K562 (cell line): Measurements from ENCODE around the gene SYNPO.

Source experiments
- ATF4 ChIP-seq: fragments of 450-650 bp; formaldehyde crosslinking; IDR thresholded peaks from 2 replicates; pipeline ENCODE4 v1.4.0; 2022; ENCODE audit warnings: mild to moderate bottlenecking, moderate library complexity
- C11orf30 ChIP-seq: fragments of 450-650 bp; IDR thresholded peaks from 2 replicates; pipeline ENCODE4 v1.6.1; 2016; ENCODE audit warnings: low read depth, mild to moderate bottlenecking
- CGGBP1 ChIP-seq: fragments of 250-450 bp; sonication (Bioruptor Pico); IDR thresholded peaks from 2 replicates; pipeline ENCODE4 v1.9.0; 2021; ENCODE audit warnings: mild to moderate bottlenecking
- FOXA1 ChIP-seq: fragments of 450-650 bp; IDR thresholded peaks from 2 replicates; pipeline ENCODE4 v1.6.1; 2016; ENCODE audit warnings: mild to moderate bottlenecking, borderline replicate concordance
- HDGF ChIP-seq: fragments of 450-650 bp; IDR thresholded peaks from 2 replicates; pipeline ENCODE4 v1.6.1; 2016
- NR2C2 ChIP-seq, 2 experiments: fragments of 200-800 bp in 1 of 2; sonication (Bioruptor generic) in 1 of 2; sonication (generic) in 1 of 2; formaldehyde crosslinking in 1 of 2; IDR thresholded peaks; 2 replicates each; pipeline versions ENCODE4 v1.6.1 to v1.8.0; 2016 to 2022; ENCODE audit warnings: mild to moderate bottlenecking in 1 of 2, missing compliant biosample characterization in 1 of 2, missing genetic modification characterization in 1 of 2, missing genetic modification reagents in 1 of 2
- POLR2A ChIP-seq: fragments of 450-650 bp; conservative IDR thresholded peaks from 2 replicates; pipeline ENCODE4 v1.6.1; 2016
- POLR2AphosphoS5 ChIP-seq: IDR thresholded peaks from 2 replicates; pipeline ENCODE4 v1.6.1; 2011; ENCODE audit warnings: mild to moderate bottlenecking, low read depth, low read length, moderate library complexity; ENCODE audit not compliant: control insufficient read depth, insufficient read depth
- SP1 ChIP-seq: sonication (generic); formaldehyde crosslinking; IDR thresholded peaks from 2 replicates; pipeline ENCODE4 v1.8.1; 2022; ENCODE audit warnings: mild to moderate bottlenecking, missing genetic modification reagents
- THRA ChIP-seq: fragments of 450-650 bp; IDR thresholded peaks from 2 replicates; pipeline ENCODE4 v1.6.1; 2017; ENCODE audit warnings: mild to moderate bottlenecking, moderate library complexity
- ZBTB5 ChIP-seq: fragments of 450-650 bp; IDR thresholded peaks from 2 replicates; pipeline ENCODE4 v1.6.1; 2017; ENCODE audit warnings: antibody characterized with exemption
- ZNF764 ChIP-seq: fragments of 250-450 bp; sonication (Bioruptor Pico); IDR thresholded peaks from 2 replicates; pipeline ENCODE4 v1.4.0; 2020; ENCODE audit warnings: low read depth, mild to moderate bottlenecking, moderate library complexity

- no peak for TF ChIP-seq POLR2AphosphoS5
- TF ChIP-seq FOXA1 = no peak
- no peak for TF ChIP-seq ZNF764 (CRISPR knock-in tag)
- no peak for TF ChIP-seq CGGBP1 (CRISPR knock-in tag)
- no peak for TF ChIP-seq ZBTB5
- TF ChIP-seq POLR2A = no peak
- TF ChIP-seq SP1 (CRISPR knock-in tag) = no peak
- TF ChIP-seq THRA = no peak
- TF ChIP-seq ATF4 (CRISPR knock-in tag) = no peak
- no peak for TF ChIP-seq C11orf30
- TF ChIP-seq NR2C2 (CRISPR knock-in tag; IDR thresholded peaks at IDR 0.05) = no peak
- TF ChIP-seq NR2C2 (tag; IDR thresholded peaks at IDR 0.05) = no peak
- TF ChIP-seq HDGF = no peak
These were observed 11.6 kb downstream of the SYNPO start for GRCh38 chr5:150651924-150652671.
